Subcutaneous adipose tissue (tissue), 4 donors: Measurements from ENCODE around the gene HIF1A. TPM values are rescaled to one million over a fixed set of nuclear protein-coding genes. Genes with fewer than 3 reads are reported as not detected.

Experiments
- total RNA-seq, 4 donors: library from RNA; depleted of rRNA; stranded (reverse); fragments of >200 nt; gene quantifications; one replicate each; pipeline ENCODE4 v1.1.0, GENCODE V29; 2016
- TF ChIP-seq, protein P1 (sequence below): fragments of 450-650 bp; IDR thresholded peaks from one replicate; pipeline ENCODE4 v1.5.1; 2016; ENCODE audit warnings: low read depth, mild to moderate bottlenecking, control low read depth, antibody characterized with exemption, moderate library complexity

The HIF1A gene
- total RNA-seq, 4 donors from 2014 or later: 53.1 to 253 (median 98.6) TPM

GRCh38 chr14:61726778-61727658 is 31.7 kb downstream of the HIF1A start:
- TF ChIP-seq, protein P1, sequence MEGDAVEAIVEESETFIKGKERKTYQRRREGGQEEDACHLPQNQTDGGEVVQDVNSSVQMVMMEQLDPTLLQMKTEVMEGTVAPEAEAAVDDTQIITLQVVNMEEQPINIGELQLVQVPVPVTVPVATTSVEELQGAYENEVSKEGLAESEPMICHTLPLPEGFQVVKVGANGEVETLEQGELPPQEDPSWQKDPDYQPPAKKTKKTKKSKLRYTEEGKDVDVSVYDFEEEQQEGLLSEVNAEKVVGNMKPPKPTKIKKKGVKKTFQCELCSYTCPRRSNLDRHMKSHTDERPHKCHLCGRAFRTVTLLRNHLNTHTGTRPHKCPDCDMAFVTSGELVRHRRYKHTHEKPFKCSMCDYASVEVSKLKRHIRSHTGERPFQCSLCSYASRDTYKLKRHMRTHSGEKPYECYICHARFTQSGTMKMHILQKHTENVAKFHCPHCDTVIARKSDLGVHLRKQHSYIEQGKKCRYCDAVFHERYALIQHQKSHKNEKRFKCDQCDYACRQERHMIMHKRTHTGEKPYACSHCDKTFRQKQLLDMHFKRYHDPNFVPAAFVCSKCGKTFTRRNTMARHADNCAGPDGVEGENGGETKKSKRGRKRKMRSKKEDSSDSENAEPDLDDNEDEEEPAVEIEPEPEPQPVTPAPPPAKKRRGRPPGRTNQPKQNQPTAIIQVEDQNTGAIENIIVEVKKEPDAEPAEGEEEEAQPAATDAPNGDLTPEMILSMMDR: no peak

GRCh38 chr14:61730756-61731373 is 35.6 kb downstream of the HIF1A start:
- TF ChIP-seq, protein P1: no peak

- TF ChIP-seq, protein P1: no peak
These were observed 38.7 kb downstream of the HIF1A start for GRCh38 chr14:61733972-61734371.

GRCh38 chr14:61736751-61737150 is 41.4 kb downstream of the HIF1A start:
- TF ChIP-seq, protein P1: no peak

DNA sequence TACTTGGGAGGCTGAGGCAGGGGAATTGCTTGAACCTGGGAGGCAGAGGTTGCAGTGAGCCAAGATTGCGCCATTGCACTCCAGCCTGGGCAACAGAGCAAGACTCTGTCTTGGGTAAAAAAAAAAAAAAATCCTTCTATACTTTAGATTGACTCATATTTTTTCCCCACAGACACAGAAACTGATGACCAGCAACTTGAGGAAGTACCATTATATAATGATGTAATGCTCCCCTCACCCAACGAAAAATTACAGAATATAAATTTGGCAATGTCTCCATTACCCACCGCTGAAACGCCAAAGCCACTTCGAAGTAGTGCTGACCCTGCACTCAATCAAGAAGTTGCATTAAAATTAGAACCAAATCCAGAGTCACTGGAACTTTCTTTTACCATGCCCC is 42.6 kb downstream of the HIF1A start:
- TF ChIP-seq, protein P1: no peak

DNA sequence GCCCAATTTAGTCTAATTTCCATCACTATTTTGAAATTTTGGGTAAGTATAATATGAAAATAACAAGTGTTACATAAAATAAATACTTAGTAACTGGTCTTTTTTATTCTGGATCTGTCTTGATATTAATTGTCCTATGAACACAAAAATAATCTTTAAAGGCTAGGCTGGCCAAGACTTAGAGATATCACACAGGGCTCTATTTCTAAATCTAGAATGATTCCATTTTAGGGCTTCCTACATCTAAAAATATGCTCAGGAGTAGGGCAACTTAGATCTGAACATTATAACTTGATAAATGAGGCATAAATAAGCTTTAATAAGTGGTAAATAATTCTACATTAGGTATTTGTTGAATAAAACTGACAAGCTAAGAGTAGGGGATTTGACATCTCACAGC is 43.8 kb downstream of the HIF1A start:
- TF ChIP-seq, protein P1: no peak

- TF ChIP-seq, protein P1: no peak
These were observed 47.1 kb downstream of the HIF1A start for GRCh38 chr14:61742371-61742770.
